Measurements from ENCODE around the gene IGFBP2. TPM values are rescaled to one million over a fixed set of nuclear protein-coding genes. Genes with fewer than 3 reads are reported as not detected.

The IGFBP2 gene
- total and polyA plus RNA-seq, 2 experiments from 2014 or later = 177 to 364 TPM

- Mint-ChIP-seq H3K9me3 (peaks cover 5% of the 10 kb centered on the region; the same call in 1 of the 3 replicates), H3K4me1 (peaks cover 43% of the 10 kb centered on the region), H3K27ac (peak overlapping the region; percentile 87), H3K27me3 (ENCODE audit: insufficient read depth, low read depth, poor library complexity) (peaks cover 37% of the 10 kb centered on the region), H3K36me3 (ENCODE audit: low read depth) (peaks cover 35% of the 10 kb centered on the region), H3K4me3 (peak overlapping the region; percentile 98)
- peak overlapping the region; percentile 100 for H3K4me2 ChIP-seq
- H3K4me3 ChIP-seq = peak overlapping the region; percentile 99
- H3F3A ChIP-seq (replicated peaks; ENCODE audit: low read depth) = no peaks in the 10 kb centered on the region; the same call in 1 of the 2 replicates
- peaks cover 67% of the 10 kb centered on the region for H3K79me2 ChIP-seq (replicated peaks; ENCODE audit: insufficient read depth)
- peaks cover 23% of the 10 kb centered on the region for H3K4me1 ChIP-seq (ENCODE audit: insufficient read depth)
- DNase-seq (ENCODE audit: low spot score) (peak; percentile 61), ATAC-seq (peak; percentile 48)
- peak overlapping the region; percentile 87 for H3K27ac ChIP-seq (ENCODE audit: low read depth)
- peaks cover 23% of the 10 kb centered on the region for H3K27me3 ChIP-seq (ENCODE audit: insufficient read depth)
- TF ChIP-seq NANOG (IDR thresholded peaks at IDR 0.05; ENCODE audit: borderline replicate concordance) (no peak), ZNF331 (CRISPR knock-in tag; IDR thresholded peaks at IDR 0.05; ENCODE audit: low read depth) (no peak), ZNF462 (CRISPR knock-in tag; IDR thresholded peaks at IDR 0.05) (no peak), REST (IDR thresholded peaks at IDR 0.05; ENCODE audit: unreplicated experiment) (no peak), STAT1 (IDR thresholded peaks at IDR 0.05; ENCODE audit: unreplicated experiment) (no peak), CREB1 (CRISPR knock-in tag; IDR thresholded peaks at IDR 0.05; ENCODE audit: low read depth) (no peak), ETS1 (IDR thresholded peaks at IDR 0.05) (no peak), EZH2 (IDR thresholded peaks at IDR 0.05; ENCODE audit: low read depth, unreplicated experiment) (no peak), EZH2phosphoT487 (IDR thresholded peaks at IDR 0.05; ENCODE audit: unreplicated experiment) (no peak), JUNB (IDR thresholded peaks at IDR 0.05; ENCODE audit: unreplicated experiment) (no peak), POLR2AphosphoS5 (IDR thresholded peaks at IDR 0.05; ENCODE audit: low read depth) (no peak), CTCF (conservative IDR thresholded peaks at IDR 0.05; ENCODE audit: low read depth in 2 of 2) (no peak)
- H2AFZ ChIP-seq = no peak overlapping the region
- H3K36me3 ChIP-seq (ENCODE audit: insufficient read depth) = peaks cover 16% of the 10 kb centered on the region; the same call in 1 of the 2 replicates
- H4K20me1 ChIP-seq (replicated peaks; ENCODE audit: insufficient read depth) = peaks cover 4% of the 10 kb centered on the region
- H3K9me2 ChIP-seq (ENCODE audit: insufficient read depth) = peaks cover 5% of the 10 kb centered on the region; the same call in 1 of the 2 replicates
These were observed 3.6 kb downstream of the IGFBP2 start for GRCh38 chr2:216636551-216637450.
